Epithelial cell of prostate (primary cell): ENCODE results near the gene SLC2A5.
"Not testable (repeated sequence)": the region's sequence is repeated elsewhere in the genome, so short reads cannot be mapped to it uniquely, and the experiment has no call there.

Experiments
- DNase-seq: peaks from one replicate; pipeline ENCODE4 v3.0.0-alpha.2; 2011; ENCODE audit warnings: low read depth, low spot score
- H3K27ac ChIP-seq: fragments of 450-650 bp; 2 replicates; pipeline ENCODE4 v1.5.1; 2017; ENCODE audit warnings: mild to moderate bottlenecking

Gene SLC2A5

DNA sequence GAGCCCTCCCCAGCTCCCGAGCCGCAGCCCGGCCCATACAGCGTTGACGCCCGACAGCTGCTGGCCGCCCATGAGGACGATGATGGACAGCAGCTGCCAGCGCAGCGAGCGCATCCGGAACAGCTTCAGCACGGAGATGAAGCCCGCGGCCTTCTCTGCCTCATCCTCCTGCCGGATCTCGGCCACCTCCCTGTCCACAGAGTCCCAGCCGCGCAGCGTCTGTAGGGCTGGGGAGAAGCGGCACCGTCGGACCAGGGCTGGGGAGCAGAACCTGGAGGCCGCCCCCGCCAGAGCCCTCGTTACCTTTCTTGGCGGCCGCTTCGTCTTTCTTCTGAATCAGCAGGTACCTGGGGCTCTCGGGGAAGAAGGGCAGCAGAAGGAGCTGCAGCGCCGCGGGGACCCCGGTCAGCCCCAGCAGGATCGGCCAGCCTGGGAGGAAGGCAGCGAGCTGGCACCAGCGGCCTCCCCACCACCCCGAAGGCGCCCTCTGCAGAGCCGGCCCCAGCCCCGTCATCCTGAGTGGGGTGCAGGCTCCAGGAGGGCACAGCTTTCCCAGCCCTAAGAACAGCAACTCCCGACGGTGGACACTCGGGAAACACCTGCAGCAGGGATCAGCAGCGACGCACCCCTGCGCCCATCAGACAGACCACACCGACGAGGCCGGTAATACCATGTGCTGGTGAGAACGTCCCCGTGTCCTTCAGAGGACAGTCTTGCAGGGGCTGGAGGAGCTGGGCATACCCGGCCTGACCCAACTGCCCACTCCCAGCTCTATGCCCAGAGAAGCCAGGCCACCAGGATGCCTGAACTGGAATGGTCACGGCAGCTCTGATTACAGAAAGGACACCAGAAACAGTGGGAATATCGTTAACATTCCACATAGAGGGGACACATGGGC, 29.4 kb downstream of the SLC2A5 start:
- DNase-seq: no peak
- H3K27ac ChIP-seq: no peak overlapping the region

DNA sequence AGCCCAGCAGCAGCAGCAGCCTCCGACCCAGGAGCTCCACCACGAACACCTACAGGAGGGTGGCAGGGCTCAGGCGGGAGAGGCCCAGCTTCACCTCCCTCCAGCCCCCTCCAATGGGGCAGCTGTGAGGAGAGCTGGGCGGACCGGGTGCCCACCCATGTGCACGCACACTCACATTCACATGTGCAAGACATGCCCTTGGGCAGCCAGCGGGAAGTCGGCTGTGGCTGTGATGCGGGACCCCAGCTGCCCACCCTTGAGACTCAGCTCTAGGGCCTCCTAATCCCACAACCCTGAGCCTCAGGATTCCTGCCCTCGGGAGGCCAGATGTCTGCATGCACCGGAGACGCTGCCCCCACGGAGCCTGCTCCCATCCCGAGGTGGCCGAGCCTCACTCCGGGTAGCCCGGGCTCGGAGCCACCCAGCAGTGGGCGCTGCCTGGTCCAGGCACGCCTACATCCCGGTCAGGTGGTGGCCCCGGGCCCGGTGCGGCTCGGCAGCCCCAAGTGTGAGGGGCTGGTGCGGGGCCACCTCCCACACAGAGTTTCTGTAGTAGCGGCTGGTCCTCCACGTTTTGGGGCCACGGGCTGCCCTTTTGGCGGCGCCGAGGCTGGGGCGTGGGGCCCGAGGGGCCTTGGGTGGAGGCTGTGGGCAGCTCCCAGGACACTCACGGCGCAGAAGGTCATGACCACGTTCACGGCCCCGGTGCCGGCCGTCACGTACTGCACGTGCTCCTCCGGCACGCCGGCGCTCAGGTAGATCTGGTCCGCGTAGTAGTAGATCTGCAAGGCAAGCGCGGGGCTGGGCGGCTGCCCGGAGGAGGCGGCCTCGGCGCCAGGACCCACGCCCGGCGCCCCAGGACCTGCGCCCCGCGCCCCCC, 30.3 kb downstream of the SLC2A5 start:
- DNase-seq: no peak
- H3K27ac ChIP-seq: no peak overlapping the region

- DNase-seq: no peak
- no peak overlapping the region for H3K27ac ChIP-seq
These were observed 31.1 kb downstream of the SLC2A5 start for GRCh38 chr1:9038338-9038650.

DNA sequence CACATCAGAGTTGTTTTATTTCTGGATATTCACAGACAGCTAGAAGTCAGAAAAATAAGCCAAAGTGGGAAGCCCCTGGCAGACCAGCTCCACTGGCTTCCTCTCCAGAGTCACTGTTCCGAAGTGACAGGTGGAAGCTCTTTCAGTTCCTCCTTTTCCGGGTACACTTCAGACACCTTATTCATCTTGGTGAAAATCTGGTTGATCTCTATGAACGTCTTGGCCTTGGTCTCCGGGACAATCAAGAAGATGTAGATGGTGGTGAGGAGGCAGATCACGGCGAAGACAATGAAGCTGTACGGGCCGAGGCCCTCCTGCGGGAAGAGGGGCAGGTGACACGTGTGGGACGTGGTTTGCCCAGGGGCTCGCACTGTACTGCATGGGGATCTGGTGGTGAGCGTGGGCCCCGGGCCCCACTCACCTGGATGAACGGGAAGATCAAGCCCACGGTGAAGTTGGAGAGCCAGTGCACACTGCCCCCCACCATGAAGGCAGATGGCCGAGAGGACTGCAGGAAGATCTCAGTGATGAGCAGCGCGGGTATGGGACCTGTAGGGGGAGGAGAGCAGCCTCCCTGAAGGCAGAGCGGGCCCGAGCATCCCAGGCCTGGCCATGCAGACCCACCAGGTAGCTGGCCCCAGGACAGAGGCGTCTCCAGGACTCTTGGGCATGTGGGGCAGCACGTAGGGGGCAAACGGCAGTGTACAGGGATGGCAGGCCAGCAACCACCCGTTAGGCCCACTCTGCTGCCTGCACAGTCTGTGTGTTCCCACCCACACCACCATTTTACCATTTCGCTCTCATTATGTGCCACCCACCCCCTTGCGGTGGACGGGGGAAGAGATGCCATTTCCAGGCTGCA, 31.7 kb downstream of the SLC2A5 start:
- H3K27ac ChIP-seq: no peak overlapping the region

DNA sequence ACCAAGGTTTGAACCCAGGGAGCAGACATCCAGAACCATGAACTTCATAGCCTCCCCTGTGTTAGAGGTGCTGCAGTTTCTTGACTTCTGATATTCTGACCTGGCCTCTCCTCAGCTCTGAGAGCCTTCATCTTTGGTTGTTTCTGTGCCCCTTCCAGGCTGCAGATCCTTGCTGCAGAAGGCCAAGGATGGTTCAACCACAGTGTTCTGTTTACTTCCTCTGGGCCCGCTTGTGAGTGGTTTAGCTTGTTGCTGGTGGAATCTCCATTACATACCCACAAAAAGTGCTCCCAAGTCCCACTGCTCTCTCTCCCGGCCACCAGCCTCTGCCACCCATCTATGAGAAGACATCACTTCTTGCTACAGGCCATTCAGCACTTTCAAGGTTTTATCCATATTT, 34.2 kb downstream of the SLC2A5 start:
- H3K27ac ChIP-seq: no peak overlapping the region
- no peak for DNase-seq

More for the DNA sequence above, 31.7 kb downstream of the SLC2A5 start:
- DNase-seq: no peak

DNA sequence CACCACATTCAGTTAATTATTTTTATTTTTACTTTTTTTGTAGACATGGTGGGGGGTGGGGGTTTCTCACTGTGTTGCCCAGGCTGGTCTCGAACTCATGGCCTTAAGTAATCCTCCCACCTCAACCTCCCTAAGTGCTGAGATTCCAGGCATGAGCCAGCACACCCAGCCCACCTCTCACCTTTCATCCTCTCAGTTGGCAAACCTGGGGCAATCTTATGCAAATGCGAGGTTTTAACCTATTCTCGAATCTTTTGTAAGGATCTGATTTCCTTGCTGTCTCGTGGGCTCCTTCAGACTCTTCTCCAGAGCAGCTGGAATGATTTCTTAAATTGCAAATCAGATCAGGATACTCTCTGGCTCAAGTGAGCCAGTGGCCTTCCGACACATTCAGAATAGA, 36.1 kb downstream of the SLC2A5 start:
- H3K27ac ChIP-seq: no peak overlapping the region
- DNase-seq: no peak

DNA sequence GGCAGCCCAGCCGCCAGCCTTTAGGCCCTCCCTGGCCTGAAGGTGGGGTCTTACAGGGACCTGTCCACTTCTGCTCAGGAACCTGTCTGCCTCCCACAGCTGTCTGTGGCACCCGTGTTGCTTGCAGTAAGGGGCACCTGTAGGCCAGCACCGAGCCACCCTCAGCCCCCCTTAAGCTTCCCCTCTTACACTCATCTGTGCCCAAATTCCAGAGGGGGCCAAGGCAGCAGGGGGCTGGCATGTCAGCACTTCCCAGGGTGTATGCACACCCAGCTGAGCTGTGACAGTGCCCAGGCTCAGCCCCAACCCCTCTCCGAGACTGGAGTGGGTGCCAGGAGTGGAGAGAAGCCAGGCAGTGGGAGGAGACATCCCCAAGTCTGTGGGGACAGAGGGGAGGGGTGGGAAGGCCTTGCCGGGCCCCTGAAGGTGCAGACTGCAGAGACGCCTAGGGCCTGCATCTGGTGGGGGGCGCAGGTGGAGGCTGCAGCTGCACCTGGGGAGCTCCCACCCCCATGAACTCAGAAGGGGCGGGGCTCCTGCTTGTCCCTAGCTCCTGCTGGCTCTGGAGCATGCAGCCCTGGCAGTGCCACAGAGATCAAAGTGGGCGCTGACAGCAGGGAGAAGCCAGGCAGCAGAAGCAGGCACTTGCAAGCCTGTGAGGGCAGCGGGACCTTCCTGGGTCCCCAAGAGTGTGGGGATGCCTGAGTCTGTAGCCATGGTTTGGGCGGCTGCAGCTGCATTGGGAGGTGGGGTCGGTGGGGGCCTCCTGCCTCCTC, 37.8 kb downstream of the SLC2A5 start:
- H3K27ac ChIP-seq: no peak overlapping the region
- no peak for DNase-seq

- DNase-seq: not testable (repeated sequence)
These were observed 38.4 kb downstream of the SLC2A5 start for GRCh38 chr1:9031077-9031476.

DNA sequence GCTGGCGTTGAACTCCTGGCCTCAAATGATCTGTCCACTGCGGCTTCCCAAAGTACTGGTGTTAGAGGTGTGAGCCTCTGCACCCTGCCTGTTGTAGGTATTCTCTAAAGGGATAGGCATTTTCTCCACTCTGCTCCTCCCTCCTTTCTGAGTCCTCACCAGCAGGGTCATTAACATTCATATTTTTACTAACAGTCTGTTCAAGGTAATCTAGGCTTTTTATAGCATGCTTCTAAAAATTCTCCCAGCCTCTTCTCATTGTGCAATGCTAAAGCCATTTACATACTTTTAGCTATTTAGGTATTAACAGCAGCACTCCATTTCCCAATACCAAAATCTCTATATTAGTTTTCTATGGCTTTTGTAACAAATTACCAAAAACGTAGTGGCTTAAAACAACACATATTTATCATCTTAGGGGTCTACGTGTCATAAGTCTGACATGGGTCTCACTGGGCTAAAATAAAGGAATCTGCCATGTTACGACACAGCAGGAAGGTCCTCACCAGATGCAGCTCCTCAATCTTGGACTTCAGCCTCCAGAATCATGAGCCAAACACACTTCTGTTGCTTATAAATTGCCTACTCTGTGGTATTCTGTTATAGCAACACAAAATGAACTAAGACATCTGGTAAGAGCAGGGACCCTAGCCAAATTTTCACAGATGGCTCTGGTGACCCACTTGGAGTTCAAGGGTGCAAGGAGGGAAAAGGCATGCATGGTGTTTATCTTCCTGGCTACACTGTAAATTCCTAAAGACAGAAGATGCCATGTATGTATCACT, 40.3 kb downstream of the SLC2A5 start:
- DNase-seq: no peak
- H3K27ac ChIP-seq: no peak overlapping the region

More at GRCh38 chr1:9031077-9031476, 38.4 kb downstream of the SLC2A5 start:
- H3K27ac ChIP-seq: not testable (repeated sequence)

DNA sequence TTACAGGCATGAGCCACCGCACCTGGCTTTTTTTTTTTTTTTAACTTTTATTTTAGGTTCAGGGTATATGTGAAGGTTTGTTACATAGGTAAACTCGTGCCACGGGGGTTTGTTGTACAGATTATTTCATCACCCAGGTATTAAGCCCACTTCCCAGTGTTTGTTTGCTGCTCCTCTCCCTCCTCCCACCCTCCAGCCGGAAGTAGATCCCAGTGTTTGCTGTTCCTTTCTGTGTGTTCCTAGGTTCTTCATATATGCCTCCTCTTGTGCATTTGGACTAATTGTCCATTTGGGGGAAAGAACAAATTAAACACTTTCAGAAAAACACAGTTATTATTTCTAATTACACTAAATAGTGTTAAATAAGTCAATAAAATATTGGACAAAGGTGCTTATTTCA, 42.1 kb downstream of the SLC2A5 start:
- no peak overlapping the region for H3K27ac ChIP-seq
- no peak for DNase-seq

- H3K27ac ChIP-seq: no peak overlapping the region
- no peak for DNase-seq
These were observed 44.0 kb downstream of the SLC2A5 start for GRCh38 chr1:9025449-9025848.

GRCh38 chr1:9024837-9025236, 44.6 kb downstream of the SLC2A5 start:
- DNase-seq: no peak

GRCh38 chr1:9022773-9023172, 46.7 kb downstream of the SLC2A5 start:
- H3K27ac ChIP-seq: no peak overlapping the region
- no peak for DNase-seq

More at GRCh38 chr1:9024837-9025236, 44.6 kb downstream of the SLC2A5 start:
- H3K27ac ChIP-seq: no peak overlapping the region

DNA sequence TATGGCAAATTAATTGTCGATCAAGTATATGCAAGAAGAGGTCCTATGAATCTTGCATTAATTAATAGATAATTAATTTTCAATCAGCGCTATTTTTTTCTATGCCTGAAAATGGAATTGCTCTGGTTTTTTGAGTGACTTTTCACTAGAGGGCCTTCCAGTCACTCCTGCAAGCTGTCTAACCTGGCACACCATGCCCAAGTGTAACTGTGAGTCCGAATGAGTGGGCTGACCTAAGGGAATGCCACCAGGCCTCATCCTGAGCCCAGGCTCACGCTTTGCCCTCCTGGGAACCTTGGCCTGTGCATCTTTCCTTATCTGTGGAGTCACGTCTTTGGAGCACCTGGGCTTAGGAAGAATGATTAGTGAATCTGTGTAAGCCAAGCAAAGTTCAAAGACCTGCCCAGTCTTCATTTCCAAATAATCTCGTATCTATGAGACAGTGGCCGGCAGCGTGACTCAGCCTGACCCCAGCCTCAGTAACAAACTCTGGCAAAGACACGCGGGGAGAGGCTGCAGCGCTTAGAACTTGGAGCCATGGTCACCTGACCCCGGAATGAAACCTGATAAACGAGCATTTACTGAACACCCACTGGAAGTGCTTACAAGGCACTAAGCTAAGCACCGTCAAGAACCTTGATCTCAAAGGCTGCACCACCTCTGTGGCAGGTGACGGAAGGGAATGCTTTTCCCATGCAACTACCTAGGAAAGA, 47.3 kb downstream of the SLC2A5 start:
- not testable (repeated sequence) for DNase-seq, H3K27ac ChIP-seq

DNA sequence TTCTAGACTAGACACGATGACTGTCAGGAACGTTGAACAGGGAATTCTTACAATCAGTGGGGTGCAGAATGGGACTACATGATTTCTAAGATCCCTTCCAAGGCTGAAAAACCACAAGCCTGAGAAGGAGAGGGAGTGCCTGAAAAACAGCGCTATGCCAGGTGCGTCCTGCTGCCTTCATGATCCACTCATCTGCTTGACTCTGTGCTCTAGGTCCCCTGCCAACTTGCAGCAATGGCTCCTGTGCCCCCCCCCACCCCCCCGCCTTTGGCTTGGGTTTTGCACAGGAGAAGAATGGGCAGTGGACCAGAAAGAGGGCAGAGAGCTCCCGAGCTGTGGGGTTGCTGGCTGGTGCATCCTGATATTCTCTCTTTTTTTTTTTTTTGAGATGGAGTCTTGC, 49.1 kb downstream of the SLC2A5 start:
- H3K27ac ChIP-seq: no peak overlapping the region
- DNase-seq: no peak

DNA sequence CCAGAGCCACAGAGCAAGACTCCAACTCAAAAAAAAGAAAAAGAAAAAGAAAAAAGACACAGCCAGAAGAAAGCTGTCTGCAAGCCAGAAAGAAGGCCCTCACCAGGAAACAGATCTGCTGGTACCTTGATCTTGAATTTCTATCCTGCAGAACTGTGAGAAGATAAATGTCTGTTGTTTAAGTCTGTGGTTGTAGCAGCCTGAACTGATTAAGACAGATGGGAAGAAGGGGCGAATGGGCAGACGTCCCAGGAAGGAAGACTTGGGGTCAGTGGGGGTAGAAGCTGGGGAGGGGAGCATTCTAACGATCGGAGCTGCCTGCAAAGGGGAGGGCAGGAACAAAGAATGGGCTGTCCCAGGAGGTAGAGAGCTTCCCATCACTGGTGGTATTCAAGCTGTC, 49.5 kb downstream of the SLC2A5 start:
- DNase-seq: no peak
- no peak overlapping the region for H3K27ac ChIP-seq

DNA sequence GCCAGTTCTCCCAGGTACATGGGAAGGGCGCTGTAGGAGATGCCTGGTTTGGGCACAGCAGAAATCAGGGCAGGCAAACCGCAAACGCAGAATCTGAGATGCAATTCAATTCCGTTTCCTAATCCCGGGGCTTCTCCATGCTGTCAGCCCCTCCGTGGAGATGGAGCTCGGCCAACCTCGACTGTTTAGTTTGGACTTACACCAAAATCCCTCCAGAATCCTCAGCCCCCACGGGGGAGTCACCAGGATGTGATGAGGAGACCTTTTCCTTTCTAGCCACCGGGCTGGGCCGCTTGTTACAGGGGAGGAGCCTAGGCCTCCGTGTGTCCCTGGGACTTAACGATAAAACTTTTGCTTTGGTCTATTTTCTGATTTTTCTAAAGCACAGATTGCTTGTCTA, 51.1 kb downstream of the SLC2A5 start:
- DNase-seq: no peak
- no peak overlapping the region for H3K27ac ChIP-seq

DNA sequence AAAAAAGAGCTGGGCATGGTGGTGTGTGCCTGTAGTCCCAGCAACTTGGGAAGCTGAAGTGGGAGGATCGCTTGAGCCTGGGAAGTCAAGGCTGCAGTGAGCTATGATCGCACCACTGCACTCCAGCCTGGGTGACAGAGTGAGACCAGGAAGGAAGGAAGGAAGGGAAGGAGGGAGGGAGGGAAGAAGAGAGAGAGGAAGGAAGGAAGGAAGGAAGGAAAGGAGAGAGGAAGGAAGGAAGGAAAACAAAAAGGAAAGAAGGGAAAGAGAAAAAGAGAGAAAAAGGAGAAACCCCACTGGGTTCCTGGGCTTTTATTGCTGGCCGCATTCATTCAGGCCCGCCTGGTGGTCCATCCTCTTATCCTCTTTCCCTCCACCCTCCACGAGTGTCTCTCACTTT, 53.0 kb downstream of the SLC2A5 start:
- DNase-seq: no peak
- no peak overlapping the region for H3K27ac ChIP-seq
